OCI-LY7 (cell line): ENCODE measurements around the gene NR3C1.

Experiments
- EZH2phosphoT487 ChIP-seq: fragments of 200-600 bp; sonication (generic); IDR thresholded peaks from 2 replicates; pipeline ENCODE4 v1.6.1; 2018; ENCODE audit warnings: low read depth, borderline replicate concordance, mild to moderate bottlenecking, mixed run types, antibody characterized with exemption, low read length, moderate library complexity, mixed read lengths
- TF ChIP-seq, protein P1 (sequence below): fragments of 200-600 bp; sonication (generic); conservative IDR thresholded peaks from 2 replicates; pipeline ENCODE4 v1.5.1; 2014; ENCODE audit warnings: mild to moderate bottlenecking, antibody characterized with exemption, low read length, moderate library complexity, mixed read lengths

DNA sequence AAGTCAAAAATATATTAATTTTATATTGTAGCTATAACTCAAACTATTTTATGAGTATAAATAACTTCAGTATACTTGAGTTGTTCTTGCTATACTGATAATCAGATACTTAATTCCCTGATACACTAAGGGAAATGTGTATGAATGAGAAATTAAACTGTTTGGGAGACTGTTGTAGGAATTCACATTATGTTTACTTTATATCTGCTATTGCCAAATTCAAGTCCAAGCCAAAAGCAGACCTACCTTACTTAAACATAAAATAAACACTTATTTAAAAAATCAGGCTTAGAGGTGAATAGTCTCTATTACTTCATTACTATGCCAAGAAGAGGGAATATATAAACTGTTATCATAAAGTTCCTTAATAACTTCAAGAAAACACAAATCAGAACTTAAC is 13.2 kb downstream of the NR3C1 start:
- TF ChIP-seq, protein P1, sequence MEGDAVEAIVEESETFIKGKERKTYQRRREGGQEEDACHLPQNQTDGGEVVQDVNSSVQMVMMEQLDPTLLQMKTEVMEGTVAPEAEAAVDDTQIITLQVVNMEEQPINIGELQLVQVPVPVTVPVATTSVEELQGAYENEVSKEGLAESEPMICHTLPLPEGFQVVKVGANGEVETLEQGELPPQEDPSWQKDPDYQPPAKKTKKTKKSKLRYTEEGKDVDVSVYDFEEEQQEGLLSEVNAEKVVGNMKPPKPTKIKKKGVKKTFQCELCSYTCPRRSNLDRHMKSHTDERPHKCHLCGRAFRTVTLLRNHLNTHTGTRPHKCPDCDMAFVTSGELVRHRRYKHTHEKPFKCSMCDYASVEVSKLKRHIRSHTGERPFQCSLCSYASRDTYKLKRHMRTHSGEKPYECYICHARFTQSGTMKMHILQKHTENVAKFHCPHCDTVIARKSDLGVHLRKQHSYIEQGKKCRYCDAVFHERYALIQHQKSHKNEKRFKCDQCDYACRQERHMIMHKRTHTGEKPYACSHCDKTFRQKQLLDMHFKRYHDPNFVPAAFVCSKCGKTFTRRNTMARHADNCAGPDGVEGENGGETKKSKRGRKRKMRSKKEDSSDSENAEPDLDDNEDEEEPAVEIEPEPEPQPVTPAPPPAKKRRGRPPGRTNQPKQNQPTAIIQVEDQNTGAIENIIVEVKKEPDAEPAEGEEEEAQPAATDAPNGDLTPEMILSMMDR: no peak
- no peak for TF ChIP-seq EZH2phosphoT487
